Loucy (cell line): ENCODE data around the gene DTNB.

Source experiments
- CTCF ChIP-seq: fragments of 200-600 bp; sonication (generic); conservative IDR thresholded peaks from 2 replicates; pipeline ENCODE4 v1.5.1; 2014; ENCODE audit warnings: mild to moderate bottlenecking, antibody characterized with exemption, low read length
- EZH2phosphoT487 ChIP-seq: fragments of 200-600 bp; IDR thresholded peaks from 2 replicates; pipeline ENCODE4 v1.6.1; 2018; ENCODE audit warnings: antibody characterized with exemption, mild to moderate bottlenecking, moderate library complexity, borderline replicate concordance

DNA sequence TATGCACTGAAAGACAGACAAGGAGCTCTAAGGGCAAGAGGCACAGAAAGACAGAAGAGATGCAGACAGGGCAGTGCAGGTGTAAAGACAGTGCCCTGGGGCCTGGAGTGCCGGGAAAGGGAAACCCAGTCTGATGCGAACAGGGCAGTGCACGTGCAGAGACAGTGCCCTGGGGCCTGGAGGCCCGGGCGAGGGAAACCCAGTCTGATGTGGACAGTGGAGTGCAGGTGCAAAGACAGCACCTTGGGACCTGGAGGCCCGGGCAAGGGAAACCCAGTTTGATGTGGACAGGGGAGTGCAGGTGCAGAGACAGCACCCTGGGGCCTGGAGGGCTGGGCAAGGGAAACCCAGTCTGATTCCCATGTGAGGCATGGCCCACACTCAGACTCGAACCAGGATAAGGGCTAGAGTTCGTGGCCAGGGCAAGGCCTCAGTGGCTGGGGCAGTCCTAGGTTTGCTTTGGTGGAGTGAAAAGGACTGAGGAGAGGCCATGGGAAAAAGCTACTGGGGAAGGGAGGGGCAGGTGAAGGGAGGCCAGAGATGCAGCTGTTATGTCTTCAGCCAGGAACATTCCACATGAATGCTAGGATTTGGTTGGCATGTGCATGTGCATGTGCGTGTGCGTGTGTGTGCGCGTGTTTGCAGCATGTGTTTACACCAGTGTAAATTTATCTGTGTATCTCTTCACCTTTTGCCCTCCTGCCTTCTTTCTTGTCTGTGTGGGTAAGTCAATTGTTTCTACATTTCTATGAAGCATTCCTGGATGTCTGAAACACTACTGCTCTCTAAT is 292.6 kb downstream of the DTNB start:
- TF ChIP-seq CTCF (no peak), EZH2phosphoT487 (no peak)
